VCaP (cell line): ENCODE data around the gene ART4.

Source experiments
- H3K27ac ChIP-seq: fragments of 450-650 bp; 2 replicates; pipeline ENCODE4 v1.5.1; 2017
- TF ChIP-seq, protein P1 (sequence below): fragments of 450-650 bp; conservative IDR thresholded peaks from 2 replicates; pipeline ENCODE4 v1.5.1; 2017; ENCODE audit warnings: mild to moderate bottlenecking, moderate library complexity

The ART4 gene, protein sequence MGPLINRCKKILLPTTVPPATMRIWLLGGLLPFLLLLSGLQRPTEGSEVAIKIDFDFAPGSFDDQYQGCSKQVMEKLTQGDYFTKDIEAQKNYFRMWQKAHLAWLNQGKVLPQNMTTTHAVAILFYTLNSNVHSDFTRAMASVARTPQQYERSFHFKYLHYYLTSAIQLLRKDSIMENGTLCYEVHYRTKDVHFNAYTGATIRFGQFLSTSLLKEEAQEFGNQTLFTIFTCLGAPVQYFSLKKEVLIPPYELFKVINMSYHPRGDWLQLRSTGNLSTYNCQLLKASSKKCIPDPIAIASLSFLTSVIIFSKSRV

DNA sequence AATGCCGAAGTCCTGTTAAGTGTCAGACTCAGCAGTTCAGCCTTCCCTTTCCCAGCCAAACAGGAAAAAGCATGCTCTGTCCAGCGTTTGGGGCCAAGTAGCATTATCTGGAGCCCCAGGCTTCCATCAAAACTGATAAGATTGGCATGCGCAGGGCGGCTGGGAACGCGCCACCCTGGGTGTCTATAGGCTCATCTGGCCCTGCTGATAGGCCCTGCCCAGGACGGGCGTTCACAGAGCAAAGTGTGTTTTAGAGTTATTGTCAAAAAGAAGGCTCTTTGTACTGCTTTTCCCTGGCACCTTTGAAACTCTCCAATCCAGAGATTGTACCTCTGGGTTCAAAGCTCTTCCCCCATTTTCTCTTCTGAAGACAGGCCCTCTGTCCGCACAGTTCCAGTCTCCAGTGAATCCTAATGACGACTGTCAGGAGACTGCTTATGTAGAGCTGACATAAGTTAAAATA, at the start of gene ART4:
TSS of gene ART4 (minus strand) at position 102 of the 463 bp plus-strand sequence. CDS start 413 bp downstream, outside the sequence.
- TF ChIP-seq, protein P1, sequence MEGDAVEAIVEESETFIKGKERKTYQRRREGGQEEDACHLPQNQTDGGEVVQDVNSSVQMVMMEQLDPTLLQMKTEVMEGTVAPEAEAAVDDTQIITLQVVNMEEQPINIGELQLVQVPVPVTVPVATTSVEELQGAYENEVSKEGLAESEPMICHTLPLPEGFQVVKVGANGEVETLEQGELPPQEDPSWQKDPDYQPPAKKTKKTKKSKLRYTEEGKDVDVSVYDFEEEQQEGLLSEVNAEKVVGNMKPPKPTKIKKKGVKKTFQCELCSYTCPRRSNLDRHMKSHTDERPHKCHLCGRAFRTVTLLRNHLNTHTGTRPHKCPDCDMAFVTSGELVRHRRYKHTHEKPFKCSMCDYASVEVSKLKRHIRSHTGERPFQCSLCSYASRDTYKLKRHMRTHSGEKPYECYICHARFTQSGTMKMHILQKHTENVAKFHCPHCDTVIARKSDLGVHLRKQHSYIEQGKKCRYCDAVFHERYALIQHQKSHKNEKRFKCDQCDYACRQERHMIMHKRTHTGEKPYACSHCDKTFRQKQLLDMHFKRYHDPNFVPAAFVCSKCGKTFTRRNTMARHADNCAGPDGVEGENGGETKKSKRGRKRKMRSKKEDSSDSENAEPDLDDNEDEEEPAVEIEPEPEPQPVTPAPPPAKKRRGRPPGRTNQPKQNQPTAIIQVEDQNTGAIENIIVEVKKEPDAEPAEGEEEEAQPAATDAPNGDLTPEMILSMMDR = no peak
- peak within 1 kb of the TSS; percentile 93 for H3K27ac ChIP-seq

DNA sequence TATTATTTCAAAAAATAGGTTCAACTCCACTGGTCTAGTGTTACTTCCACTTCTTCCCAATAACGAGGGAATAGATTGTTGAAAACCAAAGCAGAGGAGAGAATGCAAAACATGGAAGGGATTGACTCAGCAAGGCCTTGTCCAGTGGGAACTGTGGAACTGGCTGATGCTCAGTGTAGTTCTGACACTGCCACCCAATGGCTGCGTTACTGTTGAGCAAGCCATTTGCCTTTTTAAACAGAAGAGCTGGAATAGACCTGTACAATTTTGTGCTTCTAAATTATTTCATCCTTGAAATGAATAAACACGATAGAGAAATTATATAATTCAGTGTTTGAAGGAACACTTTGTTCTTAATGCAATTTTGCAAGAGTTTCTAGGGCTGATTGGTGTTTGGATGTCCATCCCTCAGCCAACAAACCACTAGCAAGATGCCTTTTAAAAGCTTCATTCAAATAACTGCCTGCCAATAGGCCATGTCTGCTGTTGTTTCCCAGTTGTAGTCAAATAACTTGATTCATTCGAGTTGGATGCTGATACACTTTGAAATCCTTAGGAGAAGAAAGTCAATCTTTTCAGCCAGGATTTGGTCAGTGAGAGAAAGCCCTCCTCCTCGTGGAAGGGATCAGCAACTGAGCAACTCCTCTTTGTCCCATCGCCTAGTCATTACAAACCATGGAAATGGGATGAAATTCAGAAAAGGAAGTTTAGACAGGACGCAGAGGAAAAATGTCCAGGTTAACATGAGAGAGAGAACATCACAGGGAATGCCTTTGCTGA, 49.6 kb upstream of the ART4 start:
- TF ChIP-seq, protein P1 = peak; percentile 14; the same call in 1 of the 2 replicates
- H3K27ac ChIP-seq = no peak overlapping the region

DNA sequence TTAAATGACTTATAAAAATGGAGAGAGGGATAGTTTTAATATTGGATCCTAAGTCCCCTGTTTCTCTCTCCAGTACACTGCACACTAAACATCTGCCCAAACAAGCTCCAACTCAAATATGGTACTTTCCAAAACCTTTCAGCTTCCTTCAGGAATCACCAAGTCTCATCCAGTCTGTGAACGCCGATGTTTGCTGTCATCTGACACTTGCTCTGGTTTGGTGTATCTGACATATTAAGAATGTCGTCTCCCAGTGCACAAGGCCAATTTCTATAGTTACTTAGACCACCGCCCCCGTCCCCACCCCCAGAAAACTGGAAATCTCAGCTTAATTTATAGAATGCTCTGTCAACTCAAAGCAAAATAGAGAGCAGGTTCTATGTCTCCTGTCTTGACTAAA, 47.4 kb upstream of the ART4 start:
- H3K27ac ChIP-seq = no peak overlapping the region
- TF ChIP-seq, protein P1 = no peak

DNA sequence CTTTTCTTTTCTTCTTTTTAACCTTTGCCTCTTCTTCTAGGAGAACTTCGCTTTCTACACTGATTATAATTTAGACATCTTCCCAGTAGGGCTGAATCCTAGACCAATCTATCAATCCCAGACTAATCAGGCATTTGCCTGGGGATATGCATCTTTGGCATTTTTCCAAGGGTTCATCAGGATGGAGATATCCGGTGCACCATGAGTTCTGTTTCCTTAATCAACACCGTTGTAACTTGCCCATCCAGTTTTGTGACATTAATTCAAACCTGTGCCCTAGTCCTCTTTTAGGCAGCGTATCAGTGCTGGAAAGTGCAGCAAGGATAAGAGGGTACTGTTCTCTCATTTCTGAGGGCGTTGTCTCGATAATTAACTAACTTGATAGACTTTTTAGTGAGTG, 42.9 kb upstream of the ART4 start:
- H3K27ac ChIP-seq = peak overlapping the region; percentile 86
- TF ChIP-seq, protein P1 = no peak

DNA sequence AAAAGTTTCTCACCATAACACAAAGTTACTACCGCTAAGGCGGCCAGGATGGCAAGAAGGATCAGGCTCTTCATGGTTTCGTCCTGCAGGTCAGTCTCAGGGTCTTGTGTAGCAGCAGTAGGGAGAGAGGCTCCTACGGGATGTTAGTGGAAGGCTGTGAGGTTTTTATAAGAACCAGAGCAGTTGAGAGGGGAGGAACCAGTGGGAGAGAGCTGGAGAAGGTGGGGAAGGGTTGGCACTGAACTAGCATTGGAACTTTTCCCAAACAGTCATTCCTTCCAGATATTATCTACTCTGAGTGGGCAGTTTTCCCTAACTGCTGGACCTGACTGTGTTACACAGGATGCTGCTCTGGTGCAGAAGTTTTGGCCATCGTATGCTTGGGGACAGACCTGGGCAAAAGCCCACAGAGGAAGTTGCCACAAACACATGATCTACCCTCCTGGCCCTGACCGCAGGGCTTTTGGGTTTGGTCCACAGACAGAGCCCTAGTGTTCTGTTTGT, 42.4 kb upstream of the ART4 start, which contains the start of gene MGP:
TSS of gene MGP (minus strand) at position 137 of the 504 bp plus-strand sequence. CDS start at position 74, 63 bp downstream.
- peak within 1 kb of the TSS; percentile 86 for H3K27ac ChIP-seq
- TF ChIP-seq, protein P1 = no peak

DNA sequence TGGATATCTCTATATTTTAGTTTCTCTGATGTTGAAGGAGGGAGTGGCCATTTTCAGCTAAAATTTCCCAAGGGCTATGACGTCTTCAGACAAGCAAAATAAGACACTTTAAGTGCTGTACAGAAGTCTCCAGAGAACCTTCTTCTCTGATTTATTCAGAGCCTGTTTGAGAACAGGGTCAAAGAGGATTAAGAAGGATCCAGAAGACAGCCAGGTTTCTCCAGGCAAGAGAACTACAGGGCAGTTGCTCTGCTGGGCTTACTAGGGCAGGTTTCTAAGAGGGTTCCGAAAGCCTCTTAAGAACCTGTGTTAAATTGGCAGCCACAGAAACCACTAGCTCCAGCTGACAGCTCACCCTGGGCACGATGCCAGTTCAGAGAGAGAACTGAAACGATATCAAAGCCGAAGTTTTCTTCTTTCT, 41.1 kb upstream of the ART4 start:
- peak overlapping the region; percentile 86 for H3K27ac ChIP-seq
- TF ChIP-seq, protein P1 = no peak

DNA sequence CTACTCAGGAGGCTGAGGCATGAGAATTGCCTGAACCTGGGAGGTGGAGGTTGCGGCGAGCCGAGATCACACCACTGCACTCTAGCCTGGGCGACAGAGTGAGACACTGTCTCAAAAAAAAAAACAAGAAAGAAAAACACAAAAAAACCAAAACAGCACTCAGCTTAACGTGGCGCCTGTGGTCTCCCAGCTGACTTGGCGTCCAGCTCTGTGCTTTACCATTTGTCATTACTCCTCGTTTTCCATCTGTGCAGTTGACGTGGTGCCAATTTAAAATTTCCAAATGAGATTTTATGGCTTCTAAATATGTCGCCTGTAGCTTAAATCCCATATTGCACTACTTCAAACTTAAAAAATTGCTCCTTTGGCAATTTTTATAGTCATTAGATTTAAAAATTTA, 40.4 kb upstream of the ART4 start:
- TF ChIP-seq, protein P1 = no peak
- no peak overlapping the region for H3K27ac ChIP-seq
